GM19238 (cell line): ENCODE results near the gene GJA10.

Source experiments
- DNase-seq: peaks from one replicate; pipeline ENCODE4 v3.0.0; 2011; ENCODE audit warnings: low spot score; ENCODE audit not compliant: insufficient read length

Gene GJA10

DNA sequence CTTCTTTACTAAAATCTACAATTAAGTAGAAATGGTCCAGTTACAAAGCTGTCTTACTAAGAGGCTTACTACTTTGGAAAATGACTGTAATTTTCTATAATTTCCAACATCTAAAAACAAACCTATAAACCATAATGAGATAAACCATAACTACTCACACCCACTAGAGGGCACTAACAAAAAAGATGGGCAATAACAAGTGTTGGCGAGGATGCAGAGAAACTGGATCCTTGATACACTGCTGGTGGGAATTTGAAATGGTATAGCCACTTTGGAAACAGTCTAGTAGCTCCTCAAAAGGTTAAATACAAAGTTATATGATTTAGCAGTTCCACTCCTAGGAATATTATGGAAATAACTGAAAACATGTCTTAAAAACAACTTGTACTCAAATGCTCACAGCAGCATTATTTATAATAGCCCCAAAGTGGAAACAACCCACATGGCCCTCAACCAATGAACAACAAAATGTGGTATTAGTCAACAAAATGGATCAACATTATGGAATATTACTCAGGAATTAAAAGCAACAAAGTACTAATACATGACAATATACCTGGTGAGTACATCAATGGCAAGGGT is 50.6 kb downstream of the GJA10 start:
- no peak for DNase-seq
